Gastrocnemius medialis (tissue), 4 donors: Measurements from ENCODE around the gene PARP15. TPM values are rescaled to one million over a fixed set of nuclear protein-coding genes. Genes with fewer than 3 reads are reported as not detected.

Experiments used
- ATAC-seq, 2 donors: fragments of 150-250 bp; one replicate each; pipeline ENCODE4 v1.9.1; 2016
- DNase-seq, 2 donors: peaks; one replicate each; pipeline ENCODE4 v3.0.0-alpha.2; 2019
- H3K27ac ChIP-seq, 4 donors: fragments of 200-600 bp; sonication (generic); 1 replicate in 1 of 4; 2 replicates in 3 of 4; pipeline ENCODE4 v1.5.1; 2016 to 2018; ENCODE audit warnings: mild to moderate bottlenecking in 2 of 4, moderate library complexity in 1 of 4
- H3K27me3 ChIP-seq, 3 donors: fragments of 200-600 bp; sonication (generic) in 2 of 3; 1 replicate in 1 of 3; 2 replicates in 2 of 3; pipeline versions ENCODE4 v1.5.1 to v1.6.0; 2016 to 2019; ENCODE audit warnings: mild to moderate bottlenecking in 1 of 3, moderate library complexity in 1 of 3
- H3K36me3 ChIP-seq, 2 donors: fragments of 200-600 bp; sonication (generic) in 1 of 2; one replicate each; pipeline ENCODE4 v1.5.1; 2017 to 2018
- H3K4me1 ChIP-seq, 2 donors: fragments of 200-600 bp; sonication (generic) in 1 of 2; one replicate each; pipeline ENCODE4 v1.5.1; 2016 to 2017; ENCODE audit warnings: mild to moderate bottlenecking in 2 of 2
- H3K4me3 ChIP-seq, 4 donors: fragments of 200-600 bp; sonication (generic) in 3 of 4; 1 replicate in 1 of 4; 2 replicates in 3 of 4; pipeline ENCODE4 v1.5.1; 2016 to 2019; ENCODE audit warnings: mild to moderate bottlenecking in 2 of 4
- H3K9me3 ChIP-seq, 3 donors: fragments of 200-600 bp; sonication (generic) in 2 of 3; 1 replicate in 1 of 3; 2 replicates in 2 of 3; pipeline ENCODE4 v1.5.1; 2016 to 2019
- CTCF ChIP-seq, 5 experiments: fragments of 450-650 bp in 3 of 5; fragments of 200-600 bp in 2 of 5; sonication (generic) in 2 of 5; IDR thresholded peaks in 4 of 5; conservative IDR thresholded peaks in 1 of 5; 1 replicate in 4 of 5; 2 replicates in 1 of 5; pipeline ENCODE4 v1.5.1; 2016 to 2019; ENCODE audit warnings: antibody characterized with exemption in 5 of 5, mild to moderate bottlenecking in 3 of 5, moderate library complexity in 3 of 5
- POLR2A ChIP-seq, 2 donors: fragments of 450-650 bp; IDR thresholded peaks; one replicate each; pipeline ENCODE4 v1.6.1; 2017; ENCODE audit warnings: antibody characterized with exemption in 2 of 2, mild to moderate bottlenecking in 2 of 2, moderate library complexity in 2 of 2
- in situ Hi-C, 4 donors: fragments of 200-750 bp; cut with MboI; loops; one replicate each; pipeline versions ENCODE4 v1.15.0 to v1.8.0; 2017; ENCODE audit warnings: low sequenced_read_pairs in 4 of 4
- intact Hi-C: fragments of 100-400 bp; cut with DNase I; formaldehyde crosslinking; loops from one replicate; pipeline ENCODE4 v1.15.1; 2023; ENCODE audit warnings: low total_unique reads
- total RNA-seq, 4 donors: library from RNA; depleted of rRNA; stranded (reverse); fragments of >200 nt; gene quantifications; one replicate each; pipeline versions ENCODE4 v1.1.0 to v1.2.3, GENCODE V29; 2016

The PARP15 gene
- total RNA-seq, 4 donors from 2014 or later: 0.16 to 0.51 TPM; not detected in 2

GRCh38 chr3:122587572-122587971, 10.1 kb downstream of the PARP15 start:
- no peaks in the 10 kb centered on the region for H3K27me3 ChIP-seq
- ATAC-seq (no peak), DNase-seq (no peak)
- intact Hi-C loops: no loop called here
- H3K27ac ChIP-seq: no peak overlapping the region
- H3K9me3 ChIP-seq: no peaks in the 10 kb centered on the region
- H3K4me1 ChIP-seq: no peaks in the 10 kb centered on the region
- no peaks in the 10 kb centered on the region for H3K36me3 ChIP-seq
- TF ChIP-seq POLR2A (IDR thresholded peaks at IDR 0.05) (no peak), CTCF (IDR thresholded peaks at IDR 0.05 in 4 of 5, conservative IDR thresholded peaks at IDR 0.05 in 1 of 5) (no peak)
- H3K4me3 ChIP-seq: no peak overlapping the region
- in situ Hi-C loops: no loop called here

- no peak for TF ChIP-seq POLR2A (IDR thresholded peaks at IDR 0.05)
- no peak for TF ChIP-seq CTCF (IDR thresholded peaks at IDR 0.05 in 4 of 5, conservative IDR thresholded peaks at IDR 0.05 in 1 of 5)
- Histone ChIP-seq H3K27me3 (no peaks in the 10 kb centered on the region), H3K4me3 (no peak overlapping the region), H3K27ac (no peak overlapping the region), H3K4me1 (peaks cover 6 to 8% of the 10 kb centered on the region in 2 donors), H3K9me3 (no peaks in the 10 kb centered on the region), H3K36me3 (no peaks in the 10 kb centered on the region)
- intact Hi-C loops (no loop called here), in situ Hi-C loops (no loop called here)
- DNase-seq: no peak
- no peak for ATAC-seq
Observed at GRCh38 chr3:122589297-122589696, 11.8 kb downstream of the PARP15 start.

GRCh38 chr3:122590610-122591009, 13.2 kb downstream of the PARP15 start:
- in situ Hi-C loops: no loop called here
- Histone ChIP-seq H3K27ac (no peak overlapping the region), H3K27me3 (no peaks in the 10 kb centered on the region), H3K36me3 (no peaks in the 10 kb centered on the region), H3K4me1 (peaks cover 8 to 12% of the 10 kb centered on the region in 2 donors), H3K9me3 (no peaks in the 10 kb centered on the region), H3K4me3 (no peak overlapping the region)
- ATAC-seq (no peak), DNase-seq (no peak)
- intact Hi-C loops: no loop called here
- TF ChIP-seq CTCF (IDR thresholded peaks at IDR 0.05 in 4 of 5, conservative IDR thresholded peaks at IDR 0.05 in 1 of 5) (no peak), POLR2A (IDR thresholded peaks at IDR 0.05) (no peak)

GRCh38 chr3:122594025-122594424, 16.6 kb downstream of the PARP15 start:
- in situ Hi-C loops (no loop called here), intact Hi-C loops (no loop called here)
- H3K4me3 ChIP-seq: no peak overlapping the region
- no peaks in the 10 kb centered on the region for H3K9me3 ChIP-seq
- DNase-seq (no peak), ATAC-seq (peak in 1 of 2 donors; percentile 86)
- peaks cover 8 to 12% of the 10 kb centered on the region in 2 donors for H3K4me1 ChIP-seq
- no peaks in the 10 kb centered on the region for H3K27me3 ChIP-seq
- H3K27ac ChIP-seq: peak overlapping the region in 1 of 4 donors; percentile 40
- TF ChIP-seq CTCF (IDR thresholded peaks at IDR 0.05 in 4 of 5, conservative IDR thresholded peaks at IDR 0.05 in 1 of 5) (no peak), POLR2A (IDR thresholded peaks at IDR 0.05) (no peak)
- H3K36me3 ChIP-seq: no peaks in the 10 kb centered on the region

GRCh38 chr3:122598151-122598550, 20.7 kb downstream of the PARP15 start:
- Histone ChIP-seq H3K27ac (no peak overlapping the region), H3K36me3 (no peaks in the 10 kb centered on the region), H3K4me3 (no peak overlapping the region), H3K4me1 (peaks cover 8 to 12% of the 10 kb centered on the region in 2 donors), H3K9me3 (no peaks in the 10 kb centered on the region), H3K27me3 (no peaks in the 10 kb centered on the region)
- in situ Hi-C loops (no loop called here), intact Hi-C loops (no loop called here)
- TF ChIP-seq CTCF (IDR thresholded peaks at IDR 0.05 in 4 of 5, conservative IDR thresholded peaks at IDR 0.05 in 1 of 5) (no peak), POLR2A (IDR thresholded peaks at IDR 0.05) (no peak)
- ATAC-seq (no peak), DNase-seq (no peak)
